Thoracic aorta (tissue), 2 donors: ENCODE measurements around the gene VWA5B1. TPM values are rescaled to one million over a fixed set of nuclear protein-coding genes. Genes with fewer than 3 reads are reported as not detected.

Experiments used
- ATAC-seq: fragments of 150-250 bp; one replicate; pipeline ENCODE4 v1.8.0; 2017; ENCODE audit warnings: low read depth; ENCODE audit not compliant: insufficient number of reproducible peaks, low FRiP score
- DNase-seq: peaks from one replicate; pipeline ENCODE4 v3.0.0-alpha.2; 2020; ENCODE audit warnings: low spot score
- H3K27ac ChIP-seq, 2 donors: fragments of 200-600 bp; sonication (generic); 1 replicate in 1 of 2; 2 replicates in 1 of 2; pipeline ENCODE4 v1.5.1; 2016; ENCODE audit warnings: mild to moderate bottlenecking in 2 of 2, moderate library complexity in 2 of 2
- H3K27me3 ChIP-seq: fragments of 200-600 bp; sonication (generic); replicated peaks from 2 replicates; pipeline ENCODE4 v1.6.0; 2016; ENCODE audit warnings: mild to moderate bottlenecking; ENCODE audit not compliant: insufficient read depth
- H3K36me3 ChIP-seq: fragments of 200-600 bp; sonication (generic); one replicate; pipeline ENCODE4 v1.5.1; 2016
- H3K4me1 ChIP-seq, 2 donors: fragments of 200-600 bp; sonication (generic); 1 replicate in 1 of 2; 2 replicates in 1 of 2; pipeline versions ENCODE4 v1.5.1 to v1.6.0; 2016; ENCODE audit warnings: low read depth in 2 of 2, mild to moderate bottlenecking in 1 of 2; ENCODE audit not compliant: control insufficient read depth in 1 of 2
- H3K4me3 ChIP-seq: fragments of 200-600 bp; sonication (generic); 2 replicates; pipeline ENCODE4 v1.5.1; 2016; ENCODE audit warnings: mild to moderate bottlenecking
- H3K9me3 ChIP-seq: fragments of 200-600 bp; sonication (generic); 2 replicates; pipeline ENCODE4 v1.5.1; 2016
- CTCF ChIP-seq: fragments of 200-600 bp; sonication (generic); IDR thresholded peaks from one replicate; pipeline ENCODE4 v1.5.1; 2019; ENCODE audit warnings: antibody characterized with exemption
- total RNA-seq, 2 donors: library from RNA; depleted of rRNA; stranded (reverse); fragments of >200 nt; gene quantifications; one replicate each; pipeline versions ENCODE4 v1.1.0 to v1.2.3, GENCODE V29; 2016

Gene VWA5B1
- total RNA-seq, 2 donors from 2014 or later: not detected

GRCh38 chr1:20402585-20403422 is 112.1 kb downstream of the VWA5B1 start:
- no peak for DNase-seq
- Histone ChIP-seq H3K9me3 (no peaks in the 10 kb centered on the region), H3K4me3 (no peak overlapping the region), H3K27ac (no peak overlapping the region), H3K4me1 (no peaks in the 10 kb centered on the region), H3K36me3 (no peaks in the 10 kb centered on the region), H3K27me3 (no peaks in the 10 kb centered on the region)
- ATAC-seq: no peak
- TF ChIP-seq CTCF: no peak

GRCh38 chr1:20403423-20404145 is 112.9 kb downstream of the VWA5B1 start:
- no peaks in the 10 kb centered on the region for H3K27me3 ChIP-seq

GRCh38 chr1:20404466-20404865 is 113.8 kb downstream of the VWA5B1 start:
- no peaks in the 10 kb centered on the region for H3K27me3 ChIP-seq
- no peak overlapping the region for H3K4me3 ChIP-seq
- no peak for TF ChIP-seq CTCF
- H3K9me3 ChIP-seq: no peaks in the 10 kb centered on the region
- no peaks in the 10 kb centered on the region for H3K36me3 ChIP-seq
- no peak for ATAC-seq
- no peak overlapping the region for H3K27ac ChIP-seq
- no peaks in the 10 kb centered on the region for H3K4me1 ChIP-seq
- no peak for DNase-seq

More at GRCh38 chr1:20403423-20404145, 112.9 kb downstream of the VWA5B1 start:
- no peaks in the 10 kb centered on the region for H3K36me3 ChIP-seq
- no peak overlapping the region for H3K27ac ChIP-seq
- no peaks in the 10 kb centered on the region for H3K9me3 ChIP-seq
- no peaks in the 10 kb centered on the region for H3K4me1 ChIP-seq
- no peak for TF ChIP-seq CTCF
- no peak for DNase-seq
- ATAC-seq: no peak
- H3K4me3 ChIP-seq: no peak overlapping the region

Other genes with a start within 250 kb of the VWA5B1 start
- gene PLA2G5, start 220.7 kb upstream of the VWA5B1 start, total RNA-seq: 10 to 100 TPM; 18.7 to 19.2 TPM
- gene PLA2G2D, start 171.3 kb upstream of the VWA5B1 start, total RNA-seq: not detected
- not detected for gene PLA2G2F, start 151.6 kb upstream of the VWA5B1 start, total RNA-seq
- gene UBXN10, start 104.8 kb upstream of the VWA5B1 start, total RNA-seq: under 1 TPM; 0.28 to 0.68 TPM
- not detected for gene PLA2G2C, start 104.4 kb upstream of the VWA5B1 start, total RNA-seq
- gene CAMK2N1, start 195.3 kb downstream of the VWA5B1 start, total RNA-seq: 10 to 100 TPM in 1 of 2 donors, 1 to 10 TPM in 1; 7.3 to 15.9 TPM
- 10 to 100 TPM; 27.2 to 41.8 TPM for gene MUL1, start 217.3 kb downstream of the VWA5B1 start, total RNA-seq